ENCODE measurements around the gene PCSK4. TPM values are rescaled to one million over a fixed set of nuclear protein-coding genes. Genes with fewer than 3 reads are reported as not detected.
A peak's percentile ranks its signal among the peaks of the same experiment; 100 is the strongest.

Gene PCSK4
- total RNA-seq, 2 donors from 2014 or later = 1.0 to 4.4 TPM

GRCh38 chr19:1494115-1494815 is 4.1 kb upstream of the PCSK4 start:
- no peak for TF ChIP-seq CTCF (IDR thresholded peaks at IDR 0.05)
- Histone ChIP-seq H3K4me1 (peaks cover 0 to 17% of the 10 kb centered on the region in 2 donors), H3K4me3 (no peak overlapping the region), H3K27me3 (no peaks in the 10 kb centered on the region), H3K9me3 (no peaks in the 10 kb centered on the region), H3K36me3 (no peaks in the 10 kb centered on the region), H3K27ac (no peak overlapping the region)
- no peak for DNase-seq (ENCODE audit: low spot score)

GRCh38 chr19:1492474-1493006 is 2.4 kb upstream of the PCSK4 start:
- Histone ChIP-seq H3K9me3 (no peaks in the 10 kb centered on the region), H3K36me3 (no peaks in the 10 kb centered on the region), H3K4me3 (no peak overlapping the region), H3K27me3 (no peaks in the 10 kb centered on the region), H3K4me1 (peaks cover 0 to 17% of the 10 kb centered on the region in 2 donors), H3K27ac (no peak overlapping the region)
- no peak for TF ChIP-seq CTCF (IDR thresholded peaks at IDR 0.05)
- no peak for DNase-seq (ENCODE audit: low spot score)

GRCh38 chr19:1491849-1492170 is 1.7 kb upstream of the PCSK4 start:
- DNase-seq (ENCODE audit: low spot score) = no peak
- H3K27ac ChIP-seq = no peak overlapping the region
- no peaks in the 10 kb centered on the region for H3K27me3 ChIP-seq
- no peak for TF ChIP-seq CTCF (IDR thresholded peaks at IDR 0.05)
- H3K36me3 ChIP-seq = no peaks in the 10 kb centered on the region
- H3K4me3 ChIP-seq = no peak overlapping the region
- H3K4me1 ChIP-seq = peaks cover 0 to 17% of the 10 kb centered on the region in 2 donors
- no peaks in the 10 kb centered on the region for H3K9me3 ChIP-seq

- no peaks in the 10 kb centered on the region for H3K27me3 ChIP-seq
- H3K4me1 ChIP-seq = peaks cover 0 to 17% of the 10 kb centered on the region in 2 donors
- H3K27ac ChIP-seq = peak within 1 kb of the TSS; percentile 80
- no peaks in the 10 kb centered on the region for H3K36me3 ChIP-seq
- no peak for DNase-seq (ENCODE audit: low spot score)
- TF ChIP-seq CTCF (IDR thresholded peaks at IDR 0.05) = no peak
- H3K4me3 ChIP-seq = peak within 1 kb of the TSS; percentile 40 to 63
- H3K9me3 ChIP-seq = no peaks in the 10 kb centered on the region
Measured at GRCh38 chr19:1491114-1491848, 1.1 kb upstream of the PCSK4 start, which contains the start of gene REEP6. Gene REEP6 (plus strand): TSS chr19:1491181. CDS start chr19:1491270, 89 bp downstream.

GRCh38 chr19:1489463-1490310 is 463 bp downstream of the PCSK4 start:
- peaks cover 0 to 17% of the 10 kb centered on the region in 2 donors for H3K4me1 ChIP-seq
- no peaks in the 10 kb centered on the region for H3K9me3 ChIP-seq
- no peaks in the 10 kb centered on the region for H3K36me3 ChIP-seq
- peak overlapping the region; percentile 39 to 61 for H3K4me3 ChIP-seq
- H3K27ac ChIP-seq = peak overlapping the region; percentile 80
- no peak for DNase-seq (ENCODE audit: low spot score)
- no peaks in the 10 kb centered on the region for H3K27me3 ChIP-seq
- no peak for TF ChIP-seq CTCF (IDR thresholded peaks at IDR 0.05)

All from right atrium auricular region (tissue), 2 donors.